K562 (cell line): ENCODE measurements around the gene SHISA3. TPM values are rescaled to one million over a fixed set of nuclear protein-coding genes. Genes with fewer than 3 reads are reported as not detected.

Experiments
- ATAC-seq: fragments of 200-7000 bp; cut with Tn5 transposase; 3 replicates; pipeline ENCODE4 v1.9.1; 2020; ENCODE audit warnings: moderate library complexity
- BruUV-seq: library from RNA; stranded (reverse); fragments of 400-500 nt; replicated peaks from 2 replicates; lab custom pipeline; 2021; lab: Mats Ljungman, UMichigan
- CTCF ChIA-PET: fragments of 300-600 bp; formaldehyde crosslinking; extraction: SDS; loops from one replicate; lab custom pipeline; 2021; ENCODE audit warnings: low intra/inter-chr PET ratio; lab: Yijun Ruan, JAX
- POLR2A ChIA-PET: fragments of 300-600, 350-650 bp; sonication (Branson Sonifier 250); formaldehyde crosslinking; extraction: SDS; loops from one replicate; lab custom pipeline; 2021; ENCODE audit warnings: antibody characterized with exemption, inconsistent platforms; lab: Yijun Ruan, JAX
- DNase-seq, 4 experiments: peaks; one replicate each; pipeline versions ENCODE4 v3.0.0 to v3.0.0-alpha.2; 2011 to 2018; ENCODE audit warnings: low spot score in 3 of 4, mixed read lengths in 3 of 4; ENCODE audit errors: extremely low read depth in 1 of 4
- FAIRE-seq: peaks from 2 replicates; lab custom pipeline; 2011; peaks lifted over from hg19 to GRCh38; lab: Jason Lieb, UNC
- H2AFZ ChIP-seq: 2 replicates; pipeline ENCODE4 v1.6.0; 2011; ENCODE audit warnings: low read depth, low read length, control low read depth, inconsistent platforms
- H3K27ac ChIP-seq: fragments of 200-600 bp; 3 replicates; pipeline ENCODE4 v1.8.0; 2011; ENCODE audit warnings: low read depth, mild to moderate bottlenecking, control low read depth, inconsistent platforms, low read length, moderate library complexity, mixed read lengths; ENCODE audit errors: extremely low read depth
- H3K27me3 ChIP-seq, 2 experiments: fragments of 300-600 bp in 1 of 2; 2 replicates in 1 of 2; 3 replicates in 1 of 2; pipeline versions ENCODE4 v1.6.0 to v1.8.0; 2011; ENCODE audit warnings: inconsistent platforms in 2 of 2, low read length in 2 of 2, mild to moderate bottlenecking in 1 of 2, mixed read lengths in 1 of 2, moderate library complexity in 1 of 2; ENCODE audit not compliant: control insufficient read depth in 2 of 2, insufficient read depth in 2 of 2
- H3K36me3 ChIP-seq: fragments of 300-600 bp; 3 replicates; pipeline ENCODE4 v1.8.0; 2011; ENCODE audit warnings: mild to moderate bottlenecking, low read length, inconsistent platforms; ENCODE audit not compliant: control insufficient read depth, insufficient read depth
- H3K4me1 ChIP-seq, 2 experiments: fragments of 200-600 bp in 1 of 2; replicated peaks in 1 of 2; 2 replicates in 1 of 2; 3 replicates in 1 of 2; pipeline versions ENCODE4 v1.5.1 to v1.8.0; 2011; ENCODE audit warnings: inconsistent platforms in 2 of 2, low read length in 2 of 2, mild to moderate bottlenecking in 1 of 2, mixed read lengths in 1 of 2, moderate library complexity in 1 of 2; ENCODE audit not compliant: control insufficient read depth in 2 of 2, insufficient read depth in 2 of 2
- H3K4me2 ChIP-seq: 2 replicates; pipeline ENCODE4 v1.6.1; 2011; ENCODE audit warnings: low read length, control low read depth, inconsistent platforms, mixed read lengths; ENCODE audit not compliant: insufficient read depth
- H3K4me3 ChIP-seq: fragments of 200-600 bp; sonication (generic), shearing (Covaris generic); 2 replicates; pipeline ENCODE4 v1.5.1; 2016; ENCODE audit warnings: control low read depth, inconsistent platforms
- H3K79me2 ChIP-seq: fragments of 200-600 bp; 3 replicates; pipeline ENCODE4 v1.8.0; 2011; ENCODE audit warnings: low read length, inconsistent platforms; ENCODE audit not compliant: control insufficient read depth, insufficient read depth
- H3K9ac ChIP-seq, 2 experiments: 2 replicates each; pipeline versions ENCODE4 v1.6.0 to v1.6.1; 2011; ENCODE audit warnings: low read depth in 2 of 2, low read length in 2 of 2, control low read depth in 1 of 2, inconsistent platforms in 1 of 2, mild to moderate bottlenecking in 1 of 2, mixed read lengths in 1 of 2; ENCODE audit not compliant: insufficient read depth in 1 of 2
- H3K9me1 ChIP-seq: one replicate; pipeline ENCODE4 v1.6.0; 2011; ENCODE audit warnings: inconsistent platforms, mild to moderate bottlenecking, low read length, moderate library complexity; ENCODE audit not compliant: control insufficient read depth, insufficient read depth
- H3K9me3 ChIP-seq: replicated peaks from 2 replicates; pipeline ENCODE4 v1.5.1; 2011; ENCODE audit warnings: low read depth, low read length, inconsistent platforms; ENCODE audit not compliant: control insufficient read depth, insufficient read depth
- H4K20me1 ChIP-seq: replicated peaks from 2 replicates; pipeline ENCODE4 v1.6.1; 2011; ENCODE audit warnings: low read length, inconsistent platforms, mixed read lengths; ENCODE audit not compliant: control insufficient read depth, insufficient read depth
- RBFOX2 ChIP-seq: fragments of 200-400 bp; formaldehyde crosslinking; IDR thresholded peaks from 2 replicates; pipeline ENCODE4 v1.6.1; 2017; ENCODE audit warnings: low read depth, mild to moderate bottlenecking, low read length, moderate library complexity
- SIN3A ChIP-seq, 2 experiments: fragments of 150-350 bp in 1 of 2; IDR thresholded peaks; 2 replicates each; pipeline ENCODE4 v1.6.1; 2011 to 2016; ENCODE audit warnings: borderline replicate concordance in 2 of 2, low read depth in 2 of 2, low read length in 2 of 2, mild to moderate bottlenecking in 2 of 2, moderate library complexity in 2 of 2; ENCODE audit not compliant: control insufficient read depth in 1 of 2
- WHSC1 ChIP-seq: IDR thresholded peaks from one replicate; pipeline ENCODE4 v1.6.1; 2012; ENCODE audit warnings: low read length, control low read depth, inconsistent platforms
- WGBS: fragments of 100-300 bp; shearing (Covaris generic); methylation state at CpG from one replicate; pipeline ENCODE4 v1.1.6; 2016; ENCODE audit warnings: low coverage, mixed read lengths; ENCODE audit not compliant: insufficient coverage; ENCODE audit errors: missing lambda C conversion rate; 5-methylcytosine and 5-hydroxymethylcytosine counted together
- in situ Hi-C: fragments of 300-500 bp; cut with MboI; formaldehyde crosslinking; loops from 4 replicates; pipeline ENCODE4 v1.15.0; 2018; ENCODE audit warnings: inconsistent platforms, mixed read lengths
- intact Hi-C: fragments of 100-400 bp; cut with micrococcal nuclease; formaldehyde crosslinking; loops from 2 replicates; pipeline ENCODE4 v1.14.2; 2022
- polyA plus RNA-seq, 8 experiments: library from polyadenylated mRNA; depleted of rRNA in 4 of 8; stranded (reverse) in 5 of 8; unstranded in 3 of 8; fragments of >200 nt; fragmentation: Nextera tagmentation in 2 of 8; fragmentation: Illumina TruSeq in 1 of 8; extraction: Ambion mirVana in 2 of 8; extraction: Trizol in 1 of 8; gene quantifications; 2 replicates each; pipeline versions ENCODE4 v1.2.1 to v1.2.3, GENCODE V29; 2011 to 2014; ENCODE audit warnings: inconsistent platforms in 1 of 8, missing spikeins in 1 of 8
- total RNA-seq, 7 experiments: library from RNA; depleted of rRNA in 6 of 7; stranded (reverse); fragments of >200 nt in 6 of 7; fragmentation: Illumina TruSeq in 2 of 7; extraction: Trizol in 2 of 7; gene quantifications; 2 replicates each; pipeline versions ENCODE4 v1.2.1 to v1.2.3, GENCODE V29; 2011 to 2021; ENCODE audit warnings: low replicate concordance in 1 of 7
- TF ChIP-seq, protein P1 (sequence below): fragments of 200-800 bp; sonication (Bioruptor generic); IDR thresholded peaks from 2 replicates; pipeline ENCODE4 v1.6.1; 2016; ENCODE audit warnings: missing genetic modification characterization, missing compliant biosample characterization
- TF ChIP-seq, protein P2 (sequence below): fragments of 250-450 bp; sonication (Bioruptor Pico); IDR thresholded peaks from 2 replicates; pipeline ENCODE4 v1.4.0; 2020; ENCODE audit warnings: mild to moderate bottlenecking
- TF ChIP-seq, protein P3 (sequence below): fragments of 250-450 bp; sonication (Bioruptor Pico); IDR thresholded peaks from 2 replicates; pipeline ENCODE4 v1.4.0; 2020

The SHISA3 gene
- total and polyA plus RNA-seq, 9 of the 15 experiments (the other 6 are each of a cell fraction or from before 2014, with no cell fraction given) = not detected

DNA sequence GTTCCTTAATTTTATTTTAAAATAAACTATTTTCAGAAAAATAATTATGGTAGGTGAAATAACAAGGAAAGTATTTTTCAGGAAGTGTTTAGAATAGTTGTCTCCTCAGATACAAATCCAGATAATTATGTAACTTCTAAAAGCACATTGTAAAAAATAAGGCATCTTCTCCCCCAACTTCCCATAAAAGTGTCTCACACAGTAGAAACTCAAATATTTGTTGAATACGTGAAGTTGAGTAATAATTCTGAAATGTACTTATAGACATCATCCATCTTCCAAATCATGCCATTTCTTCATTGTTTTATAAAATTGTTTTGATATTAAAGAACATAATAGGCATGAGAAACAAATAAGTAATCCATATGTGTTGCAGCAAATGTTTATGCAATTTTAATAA is 18.0 kb downstream of the SHISA3 start (continued):
- TF ChIP-seq, protein P1, sequence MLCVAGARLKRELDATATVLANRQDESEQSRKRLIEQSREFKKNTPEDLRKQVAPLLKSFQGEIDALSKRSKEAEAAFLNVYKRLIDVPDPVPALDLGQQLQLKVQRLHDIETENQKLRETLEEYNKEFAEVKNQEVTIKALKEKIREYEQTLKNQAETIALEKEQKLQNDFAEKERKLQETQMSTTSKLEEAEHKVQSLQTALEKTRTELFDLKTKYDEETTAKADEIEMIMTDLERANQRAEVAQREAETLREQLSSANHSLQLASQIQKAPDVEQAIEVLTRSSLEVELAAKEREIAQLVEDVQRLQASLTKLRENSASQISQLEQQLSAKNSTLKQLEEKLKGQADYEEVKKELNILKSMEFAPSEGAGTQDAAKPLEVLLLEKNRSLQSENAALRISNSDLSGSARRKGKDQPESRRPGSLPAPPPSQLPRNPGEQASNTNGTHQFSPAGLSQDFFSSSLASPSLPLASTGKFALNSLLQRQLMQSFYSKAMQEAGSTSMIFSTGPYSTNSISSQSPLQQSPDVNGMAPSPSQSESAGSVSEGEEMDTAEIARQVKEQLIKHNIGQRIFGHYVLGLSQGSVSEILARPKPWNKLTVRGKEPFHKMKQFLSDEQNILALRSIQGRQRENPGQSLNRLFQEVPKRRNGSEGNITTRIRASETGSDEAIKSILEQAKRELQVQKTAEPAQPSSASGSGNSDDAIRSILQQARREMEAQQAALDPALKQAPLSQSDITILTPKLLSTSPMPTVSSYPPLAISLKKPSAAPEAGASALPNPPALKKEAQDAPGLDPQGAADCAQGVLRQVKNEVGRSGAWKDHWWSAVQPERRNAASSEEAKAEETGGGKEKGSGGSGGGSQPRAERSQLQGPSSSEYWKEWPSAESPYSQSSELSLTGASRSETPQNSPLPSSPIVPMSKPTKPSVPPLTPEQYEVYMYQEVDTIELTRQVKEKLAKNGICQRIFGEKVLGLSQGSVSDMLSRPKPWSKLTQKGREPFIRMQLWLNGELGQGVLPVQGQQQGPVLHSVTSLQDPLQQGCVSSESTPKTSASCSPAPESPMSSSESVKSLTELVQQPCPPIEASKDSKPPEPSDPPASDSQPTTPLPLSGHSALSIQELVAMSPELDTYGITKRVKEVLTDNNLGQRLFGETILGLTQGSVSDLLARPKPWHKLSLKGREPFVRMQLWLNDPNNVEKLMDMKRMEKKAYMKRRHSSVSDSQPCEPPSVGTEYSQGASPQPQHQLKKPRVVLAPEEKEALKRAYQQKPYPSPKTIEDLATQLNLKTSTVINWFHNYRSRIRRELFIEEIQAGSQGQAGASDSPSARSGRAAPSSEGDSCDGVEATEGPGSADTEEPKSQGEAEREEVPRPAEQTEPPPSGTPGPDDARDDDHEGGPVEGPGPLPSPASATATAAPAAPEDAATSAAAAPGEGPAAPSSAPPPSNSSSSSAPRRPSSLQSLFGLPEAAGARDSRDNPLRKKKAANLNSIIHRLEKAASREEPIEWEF (CRISPR knock-in tag) = no peak

DNA sequence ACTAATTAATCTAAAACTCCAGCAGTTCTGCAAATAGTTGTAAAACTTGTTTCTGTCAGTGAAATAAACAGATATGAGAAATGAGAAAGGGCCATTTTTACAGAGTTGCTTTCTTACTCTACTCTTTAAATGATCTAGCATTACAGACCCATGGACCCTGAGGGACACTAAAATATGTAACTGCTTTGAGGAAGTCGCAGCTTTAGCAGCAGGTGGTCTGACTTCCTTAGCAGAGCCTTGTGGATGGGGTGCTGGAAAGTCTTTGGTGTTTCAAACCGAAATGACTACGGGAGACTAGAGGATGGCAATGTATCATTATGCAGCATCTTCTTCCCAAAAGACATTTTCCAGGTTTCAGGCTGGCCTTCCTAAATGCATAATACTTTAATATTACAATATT is 18.7 kb downstream of the SHISA3 start:
- Histone ChIP-seq H3K9ac (no peak overlapping the region), H3K4me1 (no peaks in the 10 kb centered on the region), H3K79me2 (no peaks in the 10 kb centered on the region), H3K27me3 (no peaks in the 10 kb centered on the region), H3K27ac (no peak overlapping the region), H4K20me1 (no peaks in the 10 kb centered on the region), H3K9me1 (no peaks in the 10 kb centered on the region), H2AFZ (no peak overlapping the region), H3K9me3 (no peaks in the 10 kb centered on the region), H3K4me2 (no peak overlapping the region), H3K4me3 (no peak overlapping the region), H3K36me3 (no peaks in the 10 kb centered on the region)
- intact Hi-C loops = no loop called here
- WGBS = 0% methylated on average over 3 of the region's 3 CpGs
- POLR2A ChIA-PET = interaction anchor here (0.6 kb wide), 1 partner anchor 12 kb away, joined by 3 read pairs; no protein-coding TSS in a partner anchor
- FAIRE-seq (no peak), DNase-seq (no peak), ATAC-seq (no peak)
- BruUV-seq = no TSS peak
- in situ Hi-C loops = no loop called here
- CTCF ChIA-PET = no interaction called here
- TF ChIP-seq RBFOX2 = no peak
- TF ChIP-seq, protein P2, sequence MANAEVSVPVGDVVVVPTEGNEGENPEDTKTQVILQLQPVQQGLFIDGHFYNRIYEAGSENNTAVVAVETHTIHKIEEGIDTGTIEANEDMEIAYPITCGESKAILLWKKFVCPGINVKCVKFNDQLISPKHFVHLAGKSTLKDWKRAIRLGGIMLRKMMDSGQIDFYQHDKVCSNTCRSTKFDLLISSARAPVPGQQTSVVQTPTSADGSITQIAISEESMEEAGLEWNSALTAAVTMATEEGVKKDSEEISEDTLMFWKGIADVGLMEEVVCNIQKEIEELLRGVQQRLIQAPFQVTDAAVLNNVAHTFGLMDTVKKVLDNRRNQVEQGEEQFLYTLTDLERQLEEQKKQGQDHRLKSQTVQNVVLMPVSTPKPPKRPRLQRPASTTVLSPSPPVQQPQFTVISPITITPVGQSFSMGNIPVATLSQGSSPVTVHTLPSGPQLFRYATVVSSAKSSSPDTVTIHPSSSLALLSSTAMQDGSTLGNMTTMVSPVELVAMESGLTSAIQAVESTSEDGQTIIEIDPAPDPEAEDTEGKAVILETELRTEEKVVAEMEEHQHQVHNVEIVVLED (CRISPR knock-in tag) = no peak
- no peak for TF ChIP-seq SIN3A (IDR thresholded peaks at IDR 0.05; ENCODE audit: borderline replicate concordance in 2 of 2, control insufficient read depth in 1 of 2, low read depth in 2 of 2, low read length in 2 of 2)
- no peak for TF ChIP-seq WHSC1
- TF ChIP-seq, protein P3, sequence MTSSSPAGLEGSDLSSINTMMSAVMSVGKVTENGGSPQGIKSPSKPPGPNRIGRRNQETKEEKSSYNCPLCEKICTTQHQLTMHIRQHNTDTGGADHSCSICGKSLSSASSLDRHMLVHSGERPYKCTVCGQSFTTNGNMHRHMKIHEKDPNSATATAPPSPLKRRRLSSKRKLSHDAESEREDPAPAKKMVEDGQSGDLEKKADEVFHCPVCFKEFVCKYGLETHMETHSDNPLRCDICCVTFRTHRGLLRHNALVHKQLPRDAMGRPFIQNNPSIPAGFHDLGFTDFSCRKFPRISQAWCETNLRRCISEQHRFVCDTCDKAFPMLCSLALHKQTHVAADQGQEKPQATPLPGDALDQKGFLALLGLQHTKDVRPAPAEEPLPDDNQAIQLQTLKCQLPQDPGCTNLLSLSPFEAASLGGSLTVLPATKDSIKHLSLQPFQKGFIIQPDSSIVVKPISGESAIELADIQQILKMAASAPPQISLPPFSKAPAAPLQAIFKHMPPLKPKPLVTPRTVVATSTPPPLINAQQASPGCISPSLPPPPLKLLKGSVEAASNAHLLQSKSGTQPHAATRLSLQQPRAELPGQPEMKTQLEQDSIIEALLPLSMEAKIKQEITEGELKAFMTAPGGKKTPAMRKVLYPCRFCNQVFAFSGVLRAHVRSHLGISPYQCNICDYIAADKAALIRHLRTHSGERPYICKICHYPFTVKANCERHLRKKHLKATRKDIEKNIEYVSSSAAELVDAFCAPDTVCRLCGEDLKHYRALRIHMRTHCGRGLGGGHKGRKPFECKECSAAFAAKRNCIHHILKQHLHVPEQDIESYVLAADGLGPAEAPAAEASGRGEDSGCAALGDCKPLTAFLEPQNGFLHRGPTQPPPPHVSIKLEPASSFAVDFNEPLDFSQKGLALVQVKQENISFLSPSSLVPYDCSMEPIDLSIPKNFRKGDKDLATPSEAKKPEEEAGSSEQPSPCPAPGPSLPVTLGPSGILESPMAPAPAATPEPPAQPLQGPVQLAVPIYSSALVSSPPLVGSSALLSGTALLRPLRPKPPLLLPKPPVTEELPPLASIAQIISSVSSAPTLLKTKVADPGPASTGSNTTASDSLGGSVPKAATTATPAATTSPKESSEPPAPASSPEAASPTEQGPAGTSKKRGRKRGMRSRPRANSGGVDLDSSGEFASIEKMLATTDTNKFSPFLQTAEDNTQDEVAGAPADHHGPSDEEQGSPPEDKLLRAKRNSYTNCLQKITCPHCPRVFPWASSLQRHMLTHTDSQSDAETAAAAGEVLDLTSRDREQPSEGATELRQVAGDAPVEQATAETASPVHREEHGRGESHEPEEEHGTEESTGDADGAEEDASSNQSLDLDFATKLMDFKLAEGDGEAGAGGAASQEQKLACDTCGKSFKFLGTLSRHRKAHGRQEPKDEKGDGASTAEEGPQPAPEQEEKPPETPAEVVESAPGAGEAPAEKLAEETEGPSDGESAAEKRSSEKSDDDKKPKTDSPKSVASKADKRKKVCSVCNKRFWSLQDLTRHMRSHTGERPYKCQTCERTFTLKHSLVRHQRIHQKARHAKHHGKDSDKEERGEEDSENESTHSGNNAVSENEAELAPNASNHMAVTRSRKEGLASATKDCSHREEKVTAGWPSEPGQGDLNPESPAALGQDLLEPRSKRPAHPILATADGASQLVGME (CRISPR knock-in tag) = no peak
